OCI-LY3 (cell line): ENCODE measurements around the gene CHD6.

Experiments used
- CTCF ChIP-seq: fragments of 200-600, 300-600 bp; sonication (generic); IDR thresholded peaks from 2 replicates; pipeline ENCODE4 v1.5.1; 2014; ENCODE audit warnings: antibody characterized with exemption, low read length, low read depth
- EZH2phosphoT487 ChIP-seq: fragments of 200-600 bp; shearing (Covaris generic); IDR thresholded peaks from 2 replicates; pipeline ENCODE4 v1.6.1; 2018; ENCODE audit warnings: antibody characterized with exemption, mixed run types, low read depth

- TF ChIP-seq CTCF = no peak
- no peak for TF ChIP-seq EZH2phosphoT487
Measured at GRCh38 chr20:41428285-41428684, 189.9 kb downstream of the CHD6 start.
